Chondrocyte (in vitro differentiated cells): ENCODE measurements around the gene WDPCP. TPM values are rescaled to one million over a fixed set of nuclear protein-coding genes. Genes with fewer than 3 reads are reported as not detected.
"Not testable (repeated sequence)": the region's sequence is repeated elsewhere in the genome, so short reads cannot be mapped to it uniquely, and the experiment has no call there.

Source experiments
- DNase-seq: peaks from one replicate; pipeline ENCODE4 v3.0.0; 2021; ENCODE audit warnings: mixed read lengths, low spot score
- H3K27ac Mint-ChIP-seq: one replicate; pipeline ENCODE4 v1.8.0; 2021; ENCODE audit warnings: mild to moderate bottlenecking, moderate library complexity, mixed read lengths; ENCODE audit not compliant: unreplicated experiment
- H3K27me3 Mint-ChIP-seq: 2 replicates; pipeline ENCODE4 v1.8.0; 2021; ENCODE audit warnings: low read depth, mixed read lengths
- H3K36me3 Mint-ChIP-seq: 2 replicates; pipeline ENCODE4 v1.8.0; 2021; ENCODE audit warnings: low read depth, mixed read lengths
- H3K4me1 Mint-ChIP-seq: 2 replicates; pipeline ENCODE4 v1.8.0; 2021; ENCODE audit warnings: low read depth, mild to moderate bottlenecking, mixed read lengths
- H3K4me3 Mint-ChIP-seq: one replicate; pipeline ENCODE4 v1.8.0; 2021; ENCODE audit warnings: mild to moderate bottlenecking, moderate library complexity, mixed read lengths; ENCODE audit not compliant: unreplicated experiment
- H3K9me3 Mint-ChIP-seq: 2 replicates; pipeline ENCODE4 v1.8.0; 2021; ENCODE audit warnings: low read depth, mixed read lengths
- total RNA-seq: library from RNA; stranded (reverse); gene quantifications from 3 replicates; pipeline ENCODE4 v1.2.1, GENCODE V29; 2021
- TF ChIP-seq, protein P1 (sequence below): fragments of 200-600 bp; sonication (generic); IDR thresholded peaks from 2 replicates; pipeline ENCODE4 v1.5.0; 2021; ENCODE audit warnings: antibody characterized with exemption, mild to moderate bottlenecking, moderate library complexity

The WDPCP gene
- total RNA-seq, 1 donor from 2014 or later = 8.6 TPM

DNA sequence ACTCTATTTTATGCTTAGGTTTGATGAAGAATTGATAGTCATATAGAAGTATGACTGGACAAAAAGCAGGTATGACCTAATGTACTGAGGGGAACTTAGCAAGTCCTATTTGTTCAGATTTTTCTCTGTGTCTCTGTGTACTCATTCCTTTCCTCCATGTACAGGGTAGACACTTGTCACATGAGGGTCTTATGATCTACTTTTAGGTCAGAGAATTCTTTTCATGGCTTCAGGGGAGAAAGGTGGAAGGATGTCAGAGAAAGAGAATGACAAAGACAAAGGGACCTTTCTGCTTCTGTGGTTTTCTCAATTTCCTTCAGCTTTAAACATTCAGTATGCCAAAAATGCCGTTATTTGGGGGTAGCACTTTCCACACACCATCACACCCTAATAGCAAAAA is 181.6 kb downstream of the WDPCP start:
- Mint-ChIP-seq H3K4me1 (no peaks in the 10 kb centered on the region), H3K9me3 (peaks cover 10% of the 10 kb centered on the region), H3K36me3 (peaks cover 8% of the 10 kb centered on the region), H3K27me3 (no peaks in the 10 kb centered on the region), H3K27ac (no peak overlapping the region), H3K4me3 (no peak overlapping the region)
- TF ChIP-seq, protein P1, sequence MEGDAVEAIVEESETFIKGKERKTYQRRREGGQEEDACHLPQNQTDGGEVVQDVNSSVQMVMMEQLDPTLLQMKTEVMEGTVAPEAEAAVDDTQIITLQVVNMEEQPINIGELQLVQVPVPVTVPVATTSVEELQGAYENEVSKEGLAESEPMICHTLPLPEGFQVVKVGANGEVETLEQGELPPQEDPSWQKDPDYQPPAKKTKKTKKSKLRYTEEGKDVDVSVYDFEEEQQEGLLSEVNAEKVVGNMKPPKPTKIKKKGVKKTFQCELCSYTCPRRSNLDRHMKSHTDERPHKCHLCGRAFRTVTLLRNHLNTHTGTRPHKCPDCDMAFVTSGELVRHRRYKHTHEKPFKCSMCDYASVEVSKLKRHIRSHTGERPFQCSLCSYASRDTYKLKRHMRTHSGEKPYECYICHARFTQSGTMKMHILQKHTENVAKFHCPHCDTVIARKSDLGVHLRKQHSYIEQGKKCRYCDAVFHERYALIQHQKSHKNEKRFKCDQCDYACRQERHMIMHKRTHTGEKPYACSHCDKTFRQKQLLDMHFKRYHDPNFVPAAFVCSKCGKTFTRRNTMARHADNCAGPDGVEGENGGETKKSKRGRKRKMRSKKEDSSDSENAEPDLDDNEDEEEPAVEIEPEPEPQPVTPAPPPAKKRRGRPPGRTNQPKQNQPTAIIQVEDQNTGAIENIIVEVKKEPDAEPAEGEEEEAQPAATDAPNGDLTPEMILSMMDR = no peak
- no peak for DNase-seq

DNA sequence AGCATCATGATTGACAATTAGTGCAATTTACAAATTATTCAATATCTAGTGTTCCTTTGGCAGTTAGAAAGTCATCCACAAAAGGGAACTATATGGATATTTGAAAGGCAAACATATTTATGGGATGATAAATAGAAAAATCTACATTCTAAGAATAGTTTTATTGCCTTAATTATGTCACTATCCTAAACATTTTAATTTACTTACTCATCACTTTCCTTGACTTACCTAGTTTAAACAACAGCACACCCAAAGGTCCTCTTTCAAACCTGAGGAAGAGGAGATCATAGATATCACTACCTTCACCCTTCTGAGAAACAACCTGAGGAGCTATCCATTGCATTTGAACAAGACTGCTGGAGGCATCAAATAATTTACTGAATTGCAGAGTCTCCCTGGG is 184.5 kb downstream of the WDPCP start:
- Mint-ChIP-seq H3K9me3 (peaks cover 10% of the 10 kb centered on the region), H3K36me3 (peaks cover 10% of the 10 kb centered on the region), H3K4me1 (no peaks in the 10 kb centered on the region), H3K4me3 (no peak overlapping the region), H3K27ac (no peak overlapping the region), H3K27me3 (no peaks in the 10 kb centered on the region)
- TF ChIP-seq, protein P1 = no peak
- DNase-seq = no peak

DNA sequence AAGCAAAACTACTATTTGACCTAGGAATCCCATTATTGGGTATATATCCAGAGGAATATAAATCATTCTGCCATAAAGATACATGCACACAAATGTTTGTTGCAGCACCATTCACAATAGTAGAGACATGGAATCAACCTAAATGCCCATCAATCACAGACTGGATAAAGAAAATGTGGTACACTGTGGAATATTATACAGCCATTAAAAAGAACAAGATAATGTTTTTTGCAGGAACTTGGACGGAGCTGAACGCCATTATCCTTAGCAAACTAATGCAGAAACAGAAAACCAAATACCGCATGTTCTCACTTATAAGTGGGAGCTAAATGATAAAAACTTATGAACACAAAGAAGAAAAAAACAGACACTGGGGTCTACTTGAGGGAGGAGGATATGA is 185.4 kb downstream of the WDPCP start:
- not testable (repeated sequence) for H3K9me3 Mint-ChIP-seq, H3K4me3 Mint-ChIP-seq, H3K4me1 Mint-ChIP-seq, DNase-seq, H3K27ac Mint-ChIP-seq, H3K36me3 Mint-ChIP-seq, H3K27me3 Mint-ChIP-seq

DNA sequence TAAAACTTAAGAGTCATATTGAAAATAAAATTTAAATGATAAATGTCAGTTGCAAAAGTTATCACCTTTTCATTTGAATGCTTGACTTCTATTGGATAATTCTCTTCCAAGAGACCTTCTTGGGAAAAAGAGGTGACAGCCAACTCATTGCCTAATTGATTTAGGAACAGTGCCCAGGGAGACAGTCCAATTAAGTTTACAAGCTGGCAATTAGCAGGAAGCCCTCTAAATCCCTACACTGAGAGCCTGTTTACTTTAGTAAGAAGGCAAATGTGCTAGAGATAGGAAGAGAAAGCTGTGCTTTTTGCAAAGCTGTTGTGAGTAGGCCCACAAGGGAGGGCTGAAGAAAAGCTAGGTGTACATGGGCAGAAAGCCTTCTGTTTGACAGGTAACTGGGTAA is 189.1 kb downstream of the WDPCP start:
- peaks cover 15% of the 10 kb centered on the region for H3K36me3 Mint-ChIP-seq
- H3K9me3 Mint-ChIP-seq = peaks cover 14% of the 10 kb centered on the region
- H3K4me3 Mint-ChIP-seq = no peak overlapping the region
- H3K4me1 Mint-ChIP-seq = no peaks in the 10 kb centered on the region
- no peak for DNase-seq
- H3K27me3 Mint-ChIP-seq = no peaks in the 10 kb centered on the region
- no peak overlapping the region for H3K27ac Mint-ChIP-seq
- TF ChIP-seq, protein P1 = no peak

DNA sequence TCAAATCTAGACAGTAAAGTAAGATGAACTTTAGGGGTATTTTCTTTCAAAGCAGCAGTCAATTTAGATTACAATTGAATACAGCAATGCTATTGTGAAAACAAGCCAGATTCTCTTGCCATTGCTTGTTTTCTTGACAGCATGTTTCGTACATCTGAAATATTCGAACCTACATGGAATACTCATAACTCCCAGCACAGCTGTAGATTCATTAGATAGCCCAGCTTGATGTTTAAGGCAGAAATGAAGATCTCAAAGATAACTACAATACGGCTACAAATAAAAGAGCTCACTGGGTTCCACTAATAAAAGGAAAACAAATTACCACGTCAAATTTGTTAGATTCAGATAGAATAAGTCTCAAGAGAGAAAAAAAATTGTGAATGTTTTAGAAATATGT is 208.8 kb downstream of the WDPCP start:
- Mint-ChIP-seq H3K4me3 (no peak overlapping the region), H3K27ac (no peak overlapping the region), H3K9me3 (no peaks in the 10 kb centered on the region), H3K27me3 (no peaks in the 10 kb centered on the region), H3K36me3 (peaks cover 2% of the 10 kb centered on the region), H3K4me1 (peaks cover 6% of the 10 kb centered on the region)
- DNase-seq = no peak
- TF ChIP-seq, protein P1 = no peak

DNA sequence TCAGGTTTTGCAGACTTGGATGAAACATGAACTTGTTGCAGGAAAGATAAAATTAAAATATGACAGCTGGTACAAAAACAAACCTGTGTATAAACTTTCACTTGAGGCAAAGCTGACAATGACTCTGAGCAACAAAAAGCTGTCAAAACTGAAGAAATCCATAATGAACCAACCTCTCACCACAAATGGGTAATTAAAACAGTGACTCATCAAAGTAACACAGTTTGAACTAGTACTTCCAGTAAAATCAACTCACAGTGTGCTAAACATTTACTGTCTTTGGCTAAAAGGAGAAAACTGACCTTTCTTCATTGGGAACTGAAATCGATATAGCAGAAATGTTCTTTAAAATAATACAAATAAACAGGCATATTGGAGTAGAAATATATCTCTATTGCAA is 209.7 kb downstream of the WDPCP start:
- H3K4me3 Mint-ChIP-seq = no peak overlapping the region
- DNase-seq = no peak
- TF ChIP-seq, protein P1 = no peak
- H3K27me3 Mint-ChIP-seq = no peaks in the 10 kb centered on the region
- no peaks in the 10 kb centered on the region for H3K9me3 Mint-ChIP-seq
- H3K27ac Mint-ChIP-seq = no peak overlapping the region
- H3K36me3 Mint-ChIP-seq = peaks cover 2% of the 10 kb centered on the region
- H3K4me1 Mint-ChIP-seq = peaks cover 6% of the 10 kb centered on the region
